GM18517 (cell line): ENCODE measurements around the gene LEKR1.

Experiments
- ATAC-seq: cut with Tn5 transposase; IDR thresholded peaks from one replicate; pipeline ENCODE4 v1.9.1; 2021; ENCODE audit warnings: mild to moderate bottlenecking, moderate library complexity; ENCODE audit not compliant: unreplicated experiment

LEKR1 gene

GRCh38 chr3:157046520-157046919, 220.4 kb downstream of the LEKR1 start:
- peak; percentile 53 for ATAC-seq

- ATAC-seq: peak; percentile 59
Measured at GRCh38 chr3:157051055-157051454, 224.9 kb downstream of the LEKR1 start.

GRCh38 chr3:157051591-157051990, 225.4 kb downstream of the LEKR1 start:
- no peak for ATAC-seq

DNA sequence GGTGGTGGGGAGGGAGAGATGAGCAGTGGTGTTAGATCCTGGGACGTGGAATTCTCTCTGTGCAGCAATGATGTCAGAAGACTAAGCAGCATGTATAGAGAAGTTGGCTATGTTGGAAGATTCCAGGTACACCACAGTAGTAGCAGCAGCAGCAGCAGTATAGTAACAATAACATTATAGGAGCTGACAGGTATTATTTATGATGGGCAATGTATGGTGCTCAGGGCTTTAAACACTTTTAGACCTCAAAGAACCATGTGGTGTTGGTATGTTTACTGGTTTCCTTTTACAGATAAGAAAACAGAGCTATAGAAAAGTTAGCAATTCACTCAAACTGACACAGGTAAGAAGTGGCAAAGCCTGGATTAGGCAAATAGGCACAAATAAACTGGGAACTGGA, 229.9 kb downstream of the LEKR1 start:
- ATAC-seq: no peak

DNA sequence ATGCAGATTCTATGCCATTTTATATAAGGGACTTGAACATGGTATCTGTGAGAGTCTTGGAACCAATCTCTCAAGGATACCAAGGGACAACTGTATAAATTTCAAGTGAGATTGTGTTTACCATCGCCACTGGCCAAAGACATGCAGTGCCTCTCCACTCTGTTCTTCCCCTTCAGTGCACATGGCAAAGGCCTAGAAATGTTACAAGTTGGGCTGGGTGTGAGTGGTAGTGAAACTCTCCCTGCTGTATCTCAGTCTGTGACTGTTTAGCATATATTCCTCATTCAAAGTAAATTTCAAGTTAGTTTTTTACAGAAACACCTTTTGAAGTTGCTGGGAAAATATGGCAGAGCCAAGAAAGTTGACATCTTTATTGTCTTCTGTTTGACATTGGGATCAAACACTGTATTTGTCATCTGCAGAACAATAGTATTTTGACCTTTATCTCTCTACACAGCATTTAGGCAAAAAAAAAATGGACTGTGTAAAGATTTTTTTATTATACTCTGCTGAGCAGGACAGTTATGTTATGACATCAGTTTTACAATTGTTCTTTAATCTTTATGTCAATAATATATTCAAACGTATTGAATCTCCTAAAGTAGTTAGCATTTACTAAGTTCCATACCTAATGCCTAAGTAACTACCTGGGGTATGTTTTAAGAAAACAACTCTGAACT, 232.4 kb downstream of the LEKR1 start:
- no peak for ATAC-seq

- no peak for ATAC-seq
Measured at GRCh38 chr3:157059181-157059580, 233.0 kb downstream of the LEKR1 start.

DNA sequence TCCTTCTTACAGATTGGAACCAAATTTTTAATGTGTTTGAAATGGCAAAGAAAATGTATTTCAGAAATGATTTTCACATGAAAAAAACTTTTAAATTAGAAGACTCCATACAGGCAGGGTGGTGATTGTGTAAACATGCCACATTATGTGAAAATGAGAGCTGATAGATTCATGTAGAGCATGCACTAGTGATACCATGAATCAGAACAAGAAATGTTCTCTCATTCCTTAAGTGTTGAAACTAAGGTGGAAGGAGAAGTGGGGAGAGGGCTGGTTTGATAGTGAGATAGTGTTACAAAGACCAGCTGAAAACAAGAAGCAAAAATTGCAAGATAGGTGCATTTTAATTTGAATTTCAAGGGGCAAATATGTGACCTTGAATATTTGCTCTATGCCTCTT, 233.5 kb downstream of the LEKR1 start:
- ATAC-seq: peak; percentile 69

GRCh38 chr3:157061265-157061664, 235.1 kb downstream of the LEKR1 start:
- ATAC-seq: no peak

DNA sequence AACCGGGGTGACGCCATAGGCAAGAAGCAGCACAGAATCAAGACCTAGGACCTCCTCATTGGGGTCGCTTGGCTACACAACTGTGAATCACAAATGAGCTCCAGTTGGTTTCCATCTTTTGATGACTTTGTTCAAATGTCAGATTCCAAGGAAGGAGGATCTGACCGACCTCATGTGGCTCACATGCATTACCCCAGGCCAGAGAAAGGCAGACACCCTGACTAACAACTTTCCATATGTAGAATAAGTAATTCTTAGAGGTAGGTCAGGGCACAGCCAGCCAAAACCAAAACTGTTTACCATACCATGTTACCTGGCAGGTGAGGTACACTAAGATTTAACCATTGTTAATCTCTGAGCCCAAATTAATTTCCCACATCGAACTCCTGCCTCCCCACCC, 237.3 kb downstream of the LEKR1 start:
- no peak for ATAC-seq

GRCh38 chr3:157063926-157064325, 237.8 kb downstream of the LEKR1 start:
- ATAC-seq: no peak

GRCh38 chr3:157064402-157064801, 238.2 kb downstream of the LEKR1 start:
- peak; percentile 74 for ATAC-seq

DNA sequence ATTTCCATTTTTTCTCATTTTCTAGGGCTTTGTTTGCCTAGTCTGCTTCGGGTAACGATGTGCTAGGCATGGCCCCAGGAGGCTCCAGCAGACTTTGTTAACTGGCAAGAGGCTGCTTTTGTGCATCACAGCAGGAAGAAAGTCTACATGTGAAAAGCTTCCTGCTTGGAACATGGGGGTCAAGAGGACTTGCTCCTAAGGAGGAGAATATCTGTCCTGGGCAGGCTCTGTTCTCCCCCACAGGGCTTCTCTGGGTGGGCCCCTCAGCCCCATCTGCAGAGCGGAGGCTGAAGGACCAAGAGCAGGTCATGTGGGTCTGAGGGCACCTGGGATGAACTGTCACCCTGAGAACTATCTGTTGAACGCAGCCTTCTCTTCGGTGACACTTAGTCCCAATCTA, 239.0 kb downstream of the LEKR1 start:
- no peak for ATAC-seq

- no peak for ATAC-seq
Measured at GRCh38 chr3:157066335-157067098, 240.4 kb downstream of the LEKR1 start.

GRCh38 chr3:157067114-157067513, 241.0 kb downstream of the LEKR1 start:
- no peak for ATAC-seq

DNA sequence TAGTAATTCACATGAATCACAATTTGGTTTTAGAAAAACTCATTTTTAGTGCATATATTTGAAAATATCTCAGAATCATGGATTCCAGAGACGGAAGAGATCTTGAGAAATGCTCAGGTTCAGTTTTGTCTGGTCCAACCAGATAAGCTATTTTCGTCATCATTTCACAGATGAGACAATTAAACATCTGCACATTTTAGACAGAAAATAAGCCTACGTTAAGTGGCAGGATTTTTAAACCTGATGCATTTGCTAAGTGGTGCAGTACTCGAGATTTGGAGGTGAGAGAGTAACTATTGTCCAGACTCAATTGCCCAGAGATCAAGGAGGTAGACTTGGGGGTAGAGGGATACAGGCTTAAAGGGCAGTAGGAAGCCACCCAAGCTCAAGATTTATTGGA, 243.3 kb downstream of the LEKR1 start:
- ATAC-seq: no peak

DNA sequence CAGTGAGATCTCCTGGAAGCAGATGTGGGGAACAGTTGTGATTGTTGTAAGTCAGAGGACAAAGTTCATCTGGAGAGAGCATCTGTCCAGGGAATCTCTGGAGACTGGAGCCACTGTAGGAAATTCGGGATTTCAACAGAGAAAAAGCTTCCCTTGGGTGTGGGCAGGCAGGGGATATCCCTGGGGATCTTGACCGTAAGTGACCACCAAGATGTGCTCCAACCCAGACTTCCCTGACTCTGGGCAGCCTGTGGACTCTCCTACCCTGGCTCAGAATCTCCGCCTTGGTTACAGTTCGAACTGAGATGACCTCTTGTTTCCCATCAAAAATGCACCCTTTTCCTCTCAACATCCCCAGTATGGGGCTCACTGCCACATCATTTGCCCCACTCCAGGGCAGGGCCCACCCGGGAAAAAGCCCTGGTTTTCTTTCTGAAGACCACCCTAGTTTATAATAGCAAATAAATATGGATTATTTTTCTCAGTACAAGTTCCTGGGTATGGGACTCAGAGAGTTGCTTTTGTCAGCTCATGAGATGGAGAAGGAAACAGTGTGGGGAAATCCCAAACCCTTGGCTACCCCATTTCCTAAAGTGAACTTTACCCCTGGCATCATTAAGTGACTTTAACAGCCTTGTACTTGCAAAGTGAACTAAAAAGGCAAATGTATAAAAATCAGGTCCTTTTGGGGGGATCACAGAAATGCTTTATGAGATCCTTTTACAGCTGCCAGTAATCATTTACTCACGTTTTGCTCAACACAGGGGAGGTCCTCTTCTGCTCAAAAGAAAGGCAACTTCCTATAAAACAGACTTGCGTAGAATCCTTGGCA, 243.9 kb downstream of the LEKR1 start:
- no peak for ATAC-seq

DNA sequence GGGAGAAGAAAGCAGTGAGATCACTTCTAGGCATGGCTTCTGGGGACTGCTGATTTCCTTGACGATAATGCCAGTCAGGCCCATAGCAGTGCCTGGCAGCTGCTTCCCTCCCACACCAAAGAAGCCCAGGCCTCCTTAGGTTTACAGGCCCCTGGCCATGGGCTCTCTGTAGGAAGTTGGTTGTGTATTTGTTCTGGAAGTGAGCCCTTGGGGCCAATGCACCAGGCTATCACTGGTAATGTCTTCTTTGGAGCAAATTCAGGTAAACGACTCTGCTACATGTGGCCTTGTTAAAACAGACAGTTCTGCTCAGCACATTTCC, 244.5 kb downstream of the LEKR1 start:
- no peak for ATAC-seq

GRCh38 chr3:157071744-157072525, 245.8 kb downstream of the LEKR1 start:
- ATAC-seq: no peak

- ATAC-seq: no peak
Measured at GRCh38 chr3:157073810-157074209, 247.7 kb downstream of the LEKR1 start.

- no peak for ATAC-seq
Measured at GRCh38 chr3:157074490-157074889, 248.3 kb downstream of the LEKR1 start.

GRCh38 chr3:157074981-157075380, 248.8 kb downstream of the LEKR1 start:
- ATAC-seq: no peak
